Fibroblast of the aortic adventitia (primary cell): ENCODE results near the gene CYP4F11. TPM values are rescaled to one million over a fixed set of nuclear protein-coding genes. Genes with fewer than 3 reads are reported as not detected.
"Not testable (repeated sequence)": the region's sequence is repeated elsewhere in the genome, so short reads cannot be mapped to it uniquely, and the experiment has no call there.

Experiments used
- DNase-seq: peaks from one replicate; pipeline ENCODE4 v3.0.0-alpha.2; 2010; ENCODE audit warnings: low read depth
- H3K4me3 ChIP-seq: 2 replicates; pipeline ENCODE4 v1.5.1; 2011; ENCODE audit warnings: low read depth, mild to moderate bottlenecking, control low read depth, low read length, moderate library complexity
- CTCF ChIP-seq: IDR thresholded peaks from 2 replicates; pipeline ENCODE4 v1.5.1; 2011; ENCODE audit warnings: mild to moderate bottlenecking, low read length, control low read depth, inconsistent platforms; ENCODE audit not compliant: insufficient read depth
- total RNA-seq: library from RNA; depleted of rRNA; stranded (reverse); fragments of >200 nt; gene quantifications from 2 replicates; pipeline ENCODE4 v1.2.3, GENCODE V29; 2012; ENCODE audit warnings: low replicate concordance

Gene CYP4F11
- total RNA-seq, 1 donor, result not detected

GRCh38 chr19:15911599-15912235, 22.6 kb downstream of the CYP4F11 start:
- no peak for DNase-seq
- H3K4me3 ChIP-seq, result no peak overlapping the region
- TF ChIP-seq CTCF, result no peak

- H3K4me3 ChIP-seq, result no peak overlapping the region
- TF ChIP-seq CTCF, result no peak
- DNase-seq, result no peak
Observed at GRCh38 chr19:15905026-15905425, 29.3 kb downstream of the CYP4F11 start.

DNA sequence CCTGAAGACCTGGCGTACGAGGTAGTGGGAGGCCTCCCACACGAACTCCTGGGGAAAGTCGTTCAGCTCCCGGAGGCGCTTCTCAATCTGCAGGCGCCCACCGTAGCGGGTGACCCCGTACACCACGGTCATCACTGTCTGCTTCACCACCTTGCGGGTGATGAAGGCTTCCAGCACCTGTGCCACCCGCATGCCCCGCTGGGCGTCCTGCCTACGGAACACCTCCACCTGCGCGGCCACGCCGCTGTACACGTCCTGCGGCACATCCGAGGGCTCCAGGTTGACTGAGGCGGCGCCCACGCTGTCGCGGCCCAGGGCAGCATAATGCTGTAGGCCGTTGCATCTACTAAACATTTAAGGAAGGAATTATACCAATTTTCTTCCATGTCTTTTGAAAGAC, 31.4 kb downstream of the CYP4F11 start:
- not testable (repeated sequence) for H3K4me3 ChIP-seq, DNase-seq

DNA sequence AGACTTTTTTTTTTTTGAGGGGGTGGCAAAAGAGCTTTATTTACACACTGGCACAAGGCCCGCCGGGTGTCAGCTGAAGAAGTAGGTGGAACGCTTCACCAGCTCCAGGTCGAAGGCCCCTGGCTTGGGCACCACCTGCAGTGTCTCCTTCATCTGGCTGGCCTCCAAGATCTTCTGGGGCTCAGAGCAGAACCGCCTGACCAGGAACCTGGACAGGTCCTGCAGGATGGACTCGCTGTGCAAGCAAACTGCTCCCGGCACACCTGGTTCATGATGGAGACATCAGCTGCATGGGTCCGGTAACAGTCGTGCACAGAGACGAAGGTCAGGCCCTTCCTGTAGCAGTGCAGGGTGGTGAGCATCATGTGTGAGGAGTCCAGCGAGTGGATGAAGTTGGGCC, 32.1 kb downstream of the CYP4F11 start:
- DNase-seq, result no peak
- H3K4me3 ChIP-seq, result no peak overlapping the region
- no peak for TF ChIP-seq CTCF

DNA sequence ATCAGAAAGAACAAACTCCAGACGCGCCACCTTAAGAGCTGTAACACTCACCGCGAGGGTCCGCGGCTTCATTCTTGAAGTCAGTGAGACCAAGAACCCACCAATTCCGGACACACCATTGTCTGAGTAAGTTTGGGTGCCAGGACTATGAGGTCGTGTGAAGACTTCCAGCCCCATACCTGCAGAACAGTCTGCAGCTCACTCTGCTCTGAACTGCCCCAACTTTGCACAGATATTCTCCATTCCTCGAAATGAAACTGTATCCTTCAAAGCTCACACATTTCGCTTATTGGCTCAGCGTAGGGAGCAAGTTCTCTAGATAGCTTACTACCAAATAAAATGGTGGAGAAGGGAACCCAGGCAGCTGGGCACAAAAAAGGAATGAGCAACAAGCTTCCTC, 33.8 kb downstream of the CYP4F11 start:
- no peak overlapping the region for H3K4me3 ChIP-seq
- DNase-seq, result no peak
- TF ChIP-seq CTCF, result no peak

- H3K4me3 ChIP-seq, DNase-seq: not testable (repeated sequence)
Observed at GRCh38 chr19:15900032-15900431, 34.3 kb downstream of the CYP4F11 start.

DNA sequence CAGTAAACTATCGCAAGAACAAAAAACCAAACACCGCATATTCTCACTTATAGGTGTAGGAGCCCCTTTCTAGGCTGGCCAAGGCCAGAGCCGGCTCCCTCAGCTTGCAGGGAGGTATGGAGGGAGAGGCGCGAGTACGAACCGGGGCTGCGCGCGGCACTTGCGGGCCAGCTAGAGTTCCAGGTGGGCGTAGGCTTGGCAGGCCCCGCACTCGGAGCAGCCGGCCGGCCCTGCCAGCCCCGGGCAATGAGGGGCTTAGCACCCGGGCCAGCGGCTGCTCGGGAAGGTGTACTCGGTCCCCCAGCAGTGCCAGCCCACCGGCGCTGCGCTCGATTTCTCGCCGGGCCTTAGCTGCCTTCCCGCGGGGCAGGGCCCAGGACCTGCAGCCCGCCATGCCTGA, 34.8 kb downstream of the CYP4F11 start:
- H3K4me3 ChIP-seq, DNase-seq: not testable (repeated sequence)

GRCh38 chr19:15897738-15898276, 36.5 kb downstream of the CYP4F11 start, which contains the start of gene CYP4F2:
Gene CYP4F2 (minus strand): TSS chr19:15898074. CDS start chr19:15897611, 463 bp downstream.
- no peak for TF ChIP-seq CTCF
- no peak for DNase-seq
- H3K4me3 ChIP-seq, result no peak within 1 kb of the TSS
